ENCODE results near the gene TLK1. TPM values are rescaled to one million over a fixed set of nuclear protein-coding genes. Genes with fewer than 3 reads are reported as not detected.

TLK1 gene
- total RNA-seq, 1 donor from 2014 or later: 14.6 TPM

GRCh38 chr2:171187177-171187576 lies 26.5 kb upstream of the TLK1 start:
- Histone ChIP-seq H3K4me3 (ENCODE audit: low read length in 3 of 3) (no peak overlapping the region), H3K27me3 (ENCODE audit: control insufficient read depth in 3 of 3, insufficient read depth in 3 of 3, low read length in 3 of 3) (no peaks in the 10 kb centered on the region), H3K9me3 (ENCODE audit: control insufficient read depth in 3 of 3, low read length in 3 of 3) (no peaks in the 10 kb centered on the region), H3K36me3 (ENCODE audit: control insufficient read depth in 3 of 3, insufficient read depth in 3 of 3, low read length in 3 of 3) (no peaks in the 10 kb centered on the region), H3K27ac (ENCODE audit: low read depth, low read length) (no peak overlapping the region), H3K9ac (ENCODE audit: low read depth in 1 of 3, low read length in 3 of 3) (no peak overlapping the region), H3K4me1 (ENCODE audit: control insufficient read depth in 3 of 3, insufficient read depth in 3 of 3, low read length in 3 of 3) (no peaks in the 10 kb centered on the region)

GRCh38 chr2:171185941-171186340 lies 25.2 kb upstream of the TLK1 start:
- no peak overlapping the region for H3K4me3 ChIP-seq (ENCODE audit: low read length in 3 of 3)
- H3K27me3 ChIP-seq (ENCODE audit: control insufficient read depth in 3 of 3, insufficient read depth in 3 of 3, low read length in 3 of 3): no peaks in the 10 kb centered on the region
- no peak overlapping the region for H3K9ac ChIP-seq (ENCODE audit: low read depth in 1 of 3, low read length in 3 of 3)
- H3K9me3 ChIP-seq (ENCODE audit: control insufficient read depth in 3 of 3, low read length in 3 of 3): no peaks in the 10 kb centered on the region
- no peak overlapping the region for H3K27ac ChIP-seq (ENCODE audit: low read depth, low read length)
- no peaks in the 10 kb centered on the region for H3K36me3 ChIP-seq (ENCODE audit: control insufficient read depth in 3 of 3, insufficient read depth in 3 of 3, low read length in 3 of 3)
- no peaks in the 10 kb centered on the region for H3K4me1 ChIP-seq (ENCODE audit: control insufficient read depth in 3 of 3, insufficient read depth in 3 of 3, low read length in 3 of 3)

DNA sequence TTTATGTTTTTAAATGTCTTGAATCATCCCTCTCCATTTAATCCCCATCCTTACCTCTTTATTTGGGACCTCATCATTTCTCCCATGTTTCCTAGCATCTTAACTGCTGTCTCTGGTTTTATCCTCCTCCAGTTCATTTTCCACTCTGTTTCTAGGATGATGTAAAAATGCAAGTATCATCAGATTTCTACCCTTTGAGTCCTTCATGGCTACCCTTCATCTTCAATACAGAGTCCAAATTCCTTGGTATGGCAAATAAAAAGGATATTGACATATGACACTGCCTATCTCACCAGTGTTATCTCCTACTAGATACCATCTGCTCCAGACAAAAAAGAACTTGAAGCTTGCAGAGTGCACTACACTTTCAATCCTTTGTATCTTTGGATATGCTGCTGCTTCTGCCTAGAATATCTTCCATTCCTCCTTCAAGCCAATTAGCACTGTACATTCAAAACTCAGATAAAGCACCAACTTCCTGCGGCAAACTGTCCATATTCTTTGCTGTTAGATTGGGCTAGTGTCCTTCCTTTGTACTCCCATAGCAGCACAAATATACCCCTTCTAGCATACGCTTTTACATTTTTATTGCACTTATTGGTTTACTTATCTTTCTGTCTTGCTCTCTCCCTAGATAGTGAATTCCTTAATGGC lies 24.6 kb upstream of the TLK1 start:
- Histone ChIP-seq H3K27ac (ENCODE audit: low read depth, low read length) (no peak overlapping the region), H3K9me3 (ENCODE audit: control insufficient read depth in 3 of 3, low read length in 3 of 3) (no peaks in the 10 kb centered on the region), H3K4me1 (ENCODE audit: control insufficient read depth in 3 of 3, insufficient read depth in 3 of 3, low read length in 3 of 3) (no peaks in the 10 kb centered on the region), H3K9ac (ENCODE audit: low read depth in 1 of 3, low read length in 3 of 3) (no peak overlapping the region), H3K4me3 (ENCODE audit: low read length in 3 of 3) (no peak overlapping the region), H3K36me3 (ENCODE audit: control insufficient read depth in 3 of 3, insufficient read depth in 3 of 3, low read length in 3 of 3) (no peaks in the 10 kb centered on the region), H3K27me3 (ENCODE audit: control insufficient read depth in 3 of 3, insufficient read depth in 3 of 3, low read length in 3 of 3) (no peaks in the 10 kb centered on the region)

- H3K36me3 ChIP-seq (ENCODE audit: control insufficient read depth in 3 of 3, insufficient read depth in 3 of 3, low read length in 3 of 3): no peaks in the 10 kb centered on the region
- H3K4me3 ChIP-seq (ENCODE audit: low read length in 3 of 3): no peak overlapping the region
- no peak overlapping the region for H3K9ac ChIP-seq (ENCODE audit: low read depth in 1 of 3, low read length in 3 of 3)
- H3K27ac ChIP-seq (ENCODE audit: low read depth, low read length): no peak overlapping the region
- H3K4me1 ChIP-seq (ENCODE audit: control insufficient read depth in 3 of 3, insufficient read depth in 3 of 3, low read length in 3 of 3): no peaks in the 10 kb centered on the region
- H3K27me3 ChIP-seq (ENCODE audit: control insufficient read depth in 3 of 3, insufficient read depth in 3 of 3, low read length in 3 of 3): no peaks in the 10 kb centered on the region
- H3K9me3 ChIP-seq (ENCODE audit: control insufficient read depth in 3 of 3, low read length in 3 of 3): no peaks in the 10 kb centered on the region
These were observed 20.7 kb upstream of the TLK1 start for GRCh38 chr2:171181064-171182049.

DNA sequence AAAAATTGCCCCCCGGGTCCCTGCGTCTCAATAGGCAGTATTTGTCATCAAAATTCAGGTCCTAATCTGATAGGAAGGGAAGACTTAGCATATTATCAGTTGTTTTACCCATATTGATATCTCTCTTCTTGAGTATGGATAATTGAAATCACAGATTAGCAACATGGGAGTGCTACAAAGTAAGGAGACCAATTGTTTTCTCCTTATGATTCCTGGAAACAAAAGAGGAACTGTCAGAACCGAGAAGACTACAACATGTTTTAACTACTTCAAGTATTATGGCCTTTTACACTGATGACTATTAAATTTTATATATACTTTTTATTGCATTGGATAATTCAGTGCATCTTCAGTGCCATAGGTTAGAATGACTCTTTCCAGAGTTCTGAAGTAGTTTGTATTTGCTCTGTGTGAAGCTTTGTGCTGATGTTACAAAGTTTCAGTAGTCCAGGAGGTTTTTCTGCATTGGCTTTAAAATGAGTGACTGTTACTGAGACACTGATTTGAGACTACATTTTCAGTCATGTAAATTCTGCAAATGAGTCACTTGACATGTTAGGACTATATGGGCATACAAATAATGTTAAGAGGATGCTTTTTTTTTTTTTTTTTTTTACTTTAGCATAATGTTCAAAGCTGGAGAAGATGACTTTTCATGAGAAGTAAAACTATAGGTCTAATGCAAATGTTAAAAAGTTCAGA lies 19.7 kb upstream of the TLK1 start:
- Histone ChIP-seq H3K9ac (ENCODE audit: low read depth in 1 of 3, low read length in 3 of 3) (no peak overlapping the region), H3K4me1 (ENCODE audit: control insufficient read depth in 3 of 3, insufficient read depth in 3 of 3, low read length in 3 of 3) (no peaks in the 10 kb centered on the region), H3K27ac (ENCODE audit: low read depth, low read length) (no peak overlapping the region), H3K27me3 (ENCODE audit: control insufficient read depth in 3 of 3, insufficient read depth in 3 of 3, low read length in 3 of 3) (no peaks in the 10 kb centered on the region), H3K36me3 (ENCODE audit: control insufficient read depth in 3 of 3, insufficient read depth in 3 of 3, low read length in 3 of 3) (no peaks in the 10 kb centered on the region), H3K4me3 (ENCODE audit: low read length in 3 of 3) (no peak overlapping the region), H3K9me3 (ENCODE audit: control insufficient read depth in 3 of 3, low read length in 3 of 3) (no peaks in the 10 kb centered on the region)

GRCh38 chr2:171178993-171179392 lies 18.3 kb upstream of the TLK1 start:
- Histone ChIP-seq H3K4me3 (ENCODE audit: low read length in 3 of 3) (no peak overlapping the region), H3K27ac (ENCODE audit: low read depth, low read length) (no peak overlapping the region), H3K9me3 (ENCODE audit: control insufficient read depth in 3 of 3, low read length in 3 of 3) (no peaks in the 10 kb centered on the region), H3K36me3 (ENCODE audit: control insufficient read depth in 3 of 3, insufficient read depth in 3 of 3, low read length in 3 of 3) (no peaks in the 10 kb centered on the region), H3K4me1 (ENCODE audit: control insufficient read depth in 3 of 3, insufficient read depth in 3 of 3, low read length in 3 of 3) (no peaks in the 10 kb centered on the region), H3K9ac (ENCODE audit: low read depth in 1 of 3, low read length in 3 of 3) (no peak overlapping the region), H3K27me3 (ENCODE audit: control insufficient read depth in 3 of 3, insufficient read depth in 3 of 3, low read length in 3 of 3) (no peaks in the 10 kb centered on the region)

DNA sequence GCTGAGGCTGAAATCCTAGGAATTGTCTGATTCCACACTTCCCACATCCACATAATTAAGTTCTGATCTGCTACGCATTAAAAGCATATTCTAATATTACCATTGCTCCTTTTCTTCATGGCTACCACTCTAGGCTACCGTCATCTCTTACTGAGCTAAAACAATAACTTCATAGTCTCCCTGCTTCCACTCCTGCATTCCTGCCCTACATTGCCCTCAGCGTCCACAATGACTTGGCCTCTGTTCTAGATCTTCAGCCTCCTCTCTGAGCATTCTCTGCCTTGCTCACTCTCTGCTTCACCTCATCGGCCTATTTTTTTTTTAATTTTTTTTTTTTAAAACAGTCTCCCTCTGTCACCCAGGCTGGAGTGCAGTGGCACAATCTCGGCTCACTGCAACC lies 15.8 kb upstream of the TLK1 start:
- Histone ChIP-seq H3K9me3 (ENCODE audit: control insufficient read depth in 3 of 3, low read length in 3 of 3) (no peaks in the 10 kb centered on the region), H3K4me3 (ENCODE audit: low read length in 3 of 3) (no peak overlapping the region), H3K27ac (ENCODE audit: low read depth, low read length) (no peak overlapping the region), H3K9ac (ENCODE audit: low read depth in 1 of 3, low read length in 3 of 3) (no peak overlapping the region), H3K27me3 (ENCODE audit: control insufficient read depth in 3 of 3, insufficient read depth in 3 of 3, low read length in 3 of 3) (no peaks in the 10 kb centered on the region), H3K4me1 (ENCODE audit: control insufficient read depth in 3 of 3, insufficient read depth in 3 of 3, low read length in 3 of 3) (no peaks in the 10 kb centered on the region), H3K36me3 (ENCODE audit: control insufficient read depth in 3 of 3, insufficient read depth in 3 of 3, low read length in 3 of 3) (no peaks in the 10 kb centered on the region)

DNA sequence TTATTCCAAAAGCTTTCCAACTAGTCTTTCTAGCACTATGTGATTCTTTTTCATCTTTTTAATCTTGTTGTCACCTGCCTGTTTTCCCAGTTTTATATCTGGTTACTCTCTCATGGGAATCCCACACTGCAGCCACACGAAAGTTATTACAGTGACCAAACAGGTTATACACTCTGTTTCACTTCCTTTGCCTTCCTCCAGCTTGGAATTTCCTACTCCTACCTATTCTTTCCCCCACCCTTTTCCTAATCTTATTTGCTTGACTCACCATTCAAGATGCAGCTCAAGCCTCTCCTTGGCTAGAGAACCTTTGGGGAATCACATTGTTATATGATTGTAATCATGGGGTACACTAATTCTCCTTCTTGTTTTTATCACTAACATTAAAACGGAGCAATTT lies 13.4 kb upstream of the TLK1 start:
- no peaks in the 10 kb centered on the region for H3K9me3 ChIP-seq (ENCODE audit: control insufficient read depth in 3 of 3, low read length in 3 of 3)
- H3K27me3 ChIP-seq (ENCODE audit: control insufficient read depth in 3 of 3, insufficient read depth in 3 of 3, low read length in 3 of 3): no peaks in the 10 kb centered on the region
- no peaks in the 10 kb centered on the region for H3K36me3 ChIP-seq (ENCODE audit: control insufficient read depth in 3 of 3, insufficient read depth in 3 of 3, low read length in 3 of 3)
- H3K4me1 ChIP-seq (ENCODE audit: control insufficient read depth in 3 of 3, insufficient read depth in 3 of 3, low read length in 3 of 3): no peaks in the 10 kb centered on the region
- H3K4me3 ChIP-seq (ENCODE audit: low read length in 3 of 3): no peak overlapping the region
- no peak overlapping the region for H3K9ac ChIP-seq (ENCODE audit: low read depth in 1 of 3, low read length in 3 of 3)
- no peak overlapping the region for H3K27ac ChIP-seq (ENCODE audit: low read depth, low read length)

- Histone ChIP-seq H3K27me3 (ENCODE audit: control insufficient read depth in 3 of 3, insufficient read depth in 3 of 3, low read length in 3 of 3) (no peaks in the 10 kb centered on the region), H3K27ac (ENCODE audit: low read depth, low read length) (no peak overlapping the region), H3K4me1 (ENCODE audit: control insufficient read depth in 3 of 3, insufficient read depth in 3 of 3, low read length in 3 of 3) (no peaks in the 10 kb centered on the region), H3K36me3 (ENCODE audit: control insufficient read depth in 3 of 3, insufficient read depth in 3 of 3, low read length in 3 of 3) (no peaks in the 10 kb centered on the region), H3K9ac (ENCODE audit: low read depth in 1 of 3, low read length in 3 of 3) (no peak overlapping the region), H3K4me3 (ENCODE audit: low read length in 3 of 3) (no peak overlapping the region), H3K9me3 (ENCODE audit: control insufficient read depth in 3 of 3, low read length in 3 of 3) (no peaks in the 10 kb centered on the region)
These were observed 12.4 kb upstream of the TLK1 start for GRCh38 chr2:171173087-171173486.

DNA sequence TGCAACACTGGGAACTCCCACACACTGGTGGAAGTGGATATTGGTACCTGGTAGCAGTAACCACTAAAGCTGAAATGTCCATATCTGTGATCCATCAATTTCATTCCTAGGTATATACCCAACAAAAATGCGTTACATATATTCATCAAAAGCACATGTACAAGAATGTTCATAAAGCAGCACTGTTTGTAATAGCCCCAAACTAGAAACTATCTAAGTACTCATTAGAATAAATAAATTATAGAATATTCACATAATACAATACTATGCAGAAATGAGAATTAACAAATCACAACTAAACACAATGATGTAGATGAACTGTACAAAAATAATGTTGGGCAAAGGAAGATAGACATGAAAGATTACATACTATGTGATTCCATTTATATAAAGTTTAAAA lies 11.1 kb upstream of the TLK1 start:
- Histone ChIP-seq H3K27ac (ENCODE audit: low read depth, low read length) (no peak overlapping the region), H3K9ac (ENCODE audit: low read depth in 1 of 3, low read length in 3 of 3) (no peak overlapping the region), H3K4me3 (ENCODE audit: low read length in 3 of 3) (no peak overlapping the region), H3K36me3 (ENCODE audit: control insufficient read depth in 3 of 3, insufficient read depth in 3 of 3, low read length in 3 of 3) (no peaks in the 10 kb centered on the region), H3K4me1 (ENCODE audit: control insufficient read depth in 3 of 3, insufficient read depth in 3 of 3, low read length in 3 of 3) (no peaks in the 10 kb centered on the region), H3K9me3 (ENCODE audit: control insufficient read depth in 3 of 3, low read length in 3 of 3) (no peaks in the 10 kb centered on the region), H3K27me3 (ENCODE audit: control insufficient read depth in 3 of 3, insufficient read depth in 3 of 3, low read length in 3 of 3) (no peaks in the 10 kb centered on the region)
